ENCODE results near the gene CDH22.

Gene CDH22

DNA sequence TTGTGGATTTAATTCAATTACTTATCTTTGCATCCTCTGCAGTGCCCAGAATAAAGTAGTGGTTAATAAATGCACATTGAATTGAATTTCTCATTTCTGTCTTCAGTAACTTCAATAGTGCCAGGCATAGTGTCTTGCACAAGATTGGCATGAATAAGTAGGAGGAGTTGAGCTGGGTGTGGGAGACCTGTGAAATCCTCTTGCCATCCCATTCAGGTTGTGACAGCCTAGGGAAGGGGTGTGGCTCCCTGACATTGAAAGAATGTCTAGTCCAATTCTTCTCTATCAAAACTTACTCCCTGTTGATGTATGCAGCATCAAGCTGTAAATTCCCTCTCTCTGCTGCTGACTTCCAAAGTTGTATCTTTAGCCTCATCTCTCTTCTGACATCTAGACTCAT lies 73.2 kb downstream of the CDH22 start:
- DNase-seq, result no peak

DNA sequence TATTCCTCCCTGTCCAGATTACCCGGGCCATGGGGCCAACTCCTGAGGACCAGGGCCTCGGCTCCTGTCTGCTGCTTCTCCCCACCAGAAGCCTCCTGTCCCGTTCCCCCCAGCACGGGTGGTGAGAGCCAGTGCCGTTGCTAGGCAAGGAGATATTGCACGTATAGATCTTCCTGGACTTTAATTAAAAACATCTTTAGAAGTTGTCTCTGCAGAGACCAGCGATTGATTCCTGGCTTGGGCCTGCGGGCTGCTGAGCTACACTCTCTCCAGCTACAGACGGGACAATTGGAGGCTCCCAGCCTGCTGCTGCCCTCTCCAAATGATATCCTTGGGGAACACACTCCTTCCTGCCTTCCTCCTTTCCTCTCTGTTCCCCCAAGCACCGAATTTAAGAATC lies 74.6 kb downstream of the CDH22 start:
- no peak for DNase-seq

DNA sequence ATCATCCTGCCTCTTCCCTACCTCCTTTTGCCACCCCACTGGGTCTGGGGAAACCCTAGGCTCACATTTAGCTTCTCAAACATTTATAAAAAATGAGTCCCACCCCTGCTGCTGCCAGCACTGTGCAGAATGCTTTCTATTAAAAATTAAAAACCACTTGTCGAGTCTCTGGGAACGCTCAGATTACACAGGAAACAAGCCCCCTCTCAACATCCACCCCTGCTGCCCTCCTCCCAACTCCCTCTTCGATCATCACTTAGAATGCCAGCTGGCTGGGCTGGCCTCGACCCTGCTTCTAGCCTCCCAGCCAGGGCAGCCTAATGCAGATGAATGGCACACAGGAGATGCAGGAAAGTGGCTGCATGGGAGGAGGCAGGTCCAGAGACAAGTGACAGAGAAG lies 75.8 kb downstream of the CDH22 start:
- DNase-seq, result no peak

DNA sequence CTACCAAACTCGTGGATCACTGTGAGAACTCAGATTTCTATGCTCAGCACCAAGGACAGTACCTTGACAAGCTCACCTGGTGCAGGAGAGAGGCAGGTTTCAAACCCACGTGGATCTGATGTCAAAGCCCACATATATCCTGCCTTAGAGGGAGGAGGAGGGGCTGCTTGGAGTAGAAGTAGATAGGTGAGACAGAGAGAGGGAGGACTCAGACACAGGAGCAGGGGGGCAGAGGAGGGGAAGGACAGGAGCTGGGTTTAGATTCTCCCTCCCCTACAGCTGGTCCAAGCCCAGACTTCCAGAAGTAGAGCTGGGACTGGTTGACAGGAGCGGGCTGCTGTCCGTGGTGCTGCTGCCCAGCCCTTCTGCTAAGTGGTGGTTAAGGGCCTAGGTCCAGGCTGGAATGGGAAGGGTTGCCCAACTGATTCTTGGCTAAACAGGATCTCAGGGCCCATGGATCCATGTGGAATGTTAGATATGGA lies 77.5 kb downstream of the CDH22 start:
- DNase-seq, result no peak

DNA sequence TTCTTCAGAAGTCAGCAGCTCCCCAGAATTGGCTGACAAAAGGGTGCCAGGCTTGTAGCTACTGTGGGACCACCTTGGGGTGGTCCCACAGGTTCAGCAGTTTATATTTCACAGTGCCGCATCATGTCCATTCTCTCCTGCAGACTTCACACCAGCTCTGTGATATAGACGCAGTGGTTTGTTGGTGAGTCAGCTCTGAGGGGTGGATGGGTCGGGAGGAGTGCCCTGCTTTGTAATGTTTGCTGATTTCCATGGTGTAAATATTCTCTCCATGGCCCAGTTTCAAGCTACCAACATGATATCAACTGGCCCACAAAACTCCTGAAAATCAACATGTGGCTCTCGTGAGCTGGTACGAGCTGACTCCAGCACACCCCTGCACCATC lies 78.2 kb downstream of the CDH22 start:
- DNase-seq, result no peak

DNA sequence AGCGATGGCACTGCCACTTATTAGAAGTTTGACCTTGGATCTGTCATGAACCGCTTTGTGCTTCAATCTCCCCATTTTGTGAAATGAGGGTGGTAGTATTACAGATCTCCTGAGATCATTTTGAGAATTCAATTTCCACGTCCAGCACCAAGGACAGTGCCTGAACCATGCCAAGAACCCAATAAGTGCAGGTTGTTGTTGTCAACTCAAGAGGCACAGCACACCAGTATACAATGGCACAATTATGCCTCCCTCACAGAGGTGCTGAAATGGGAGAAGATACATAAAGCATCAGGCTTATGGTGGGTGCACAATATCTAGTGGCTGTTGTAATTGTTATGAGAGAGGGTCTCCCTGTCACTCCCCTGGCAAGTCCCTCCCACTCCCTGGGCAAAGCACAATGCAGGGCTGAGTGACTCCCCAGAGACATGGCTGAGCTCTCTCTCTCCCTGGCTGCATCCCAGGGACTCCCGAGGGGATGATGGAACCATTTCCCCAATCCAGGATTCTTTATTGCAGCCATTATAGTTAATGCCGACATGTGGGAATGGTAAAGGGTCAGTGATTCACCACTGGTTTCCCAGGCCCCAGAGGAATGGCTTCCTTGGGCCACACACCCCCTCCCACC lies 78.7 kb downstream of the CDH22 start:
- DNase-seq, result no peak

DNA sequence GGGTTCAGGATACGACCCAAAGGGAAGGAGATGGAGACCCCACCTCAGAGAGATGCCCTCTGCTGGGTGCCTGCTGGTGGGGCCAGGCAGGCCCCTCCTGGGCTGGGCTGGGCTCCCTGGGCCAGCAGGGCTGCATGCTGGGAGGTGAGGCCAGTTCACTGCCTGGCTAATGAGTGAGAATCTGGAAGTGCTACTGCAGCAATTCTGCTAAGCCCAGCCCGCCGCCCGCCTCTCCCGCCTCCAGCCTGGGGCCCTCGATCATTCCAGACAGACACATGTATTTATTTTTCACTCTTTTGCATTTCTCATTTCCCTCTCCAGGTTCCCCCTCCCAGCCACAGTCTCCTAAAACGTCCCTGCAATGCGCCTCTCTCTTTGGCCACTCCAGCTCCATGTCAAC lies 79.6 kb downstream of the CDH22 start:
- DNase-seq, result no peak

DNA sequence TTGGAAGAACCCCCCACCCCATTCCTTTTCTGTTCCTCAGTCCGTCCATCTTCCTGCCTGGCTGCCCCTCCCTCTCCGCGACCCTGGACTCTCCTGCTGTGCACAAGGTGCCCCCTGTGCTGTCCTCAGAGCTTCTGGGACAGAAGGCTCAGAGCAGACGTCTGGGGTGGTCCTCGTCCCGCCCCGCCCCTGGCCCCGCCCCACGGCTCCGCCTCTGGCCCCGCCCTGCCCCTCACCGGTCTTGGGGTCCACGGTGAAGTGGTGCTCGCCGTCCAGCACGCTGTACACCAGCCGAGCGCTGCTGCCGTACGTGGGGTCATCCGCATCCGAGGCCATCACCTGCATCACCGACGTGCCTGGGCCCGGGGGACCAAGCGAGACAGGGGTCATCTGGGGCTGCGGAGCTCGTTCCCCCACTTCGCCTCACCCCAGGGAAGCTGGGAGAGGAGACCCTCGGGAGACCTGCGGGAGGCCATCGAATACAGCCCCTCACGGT lies 81.0 kb downstream of the CDH22 start:
- no peak for DNase-seq

DNA sequence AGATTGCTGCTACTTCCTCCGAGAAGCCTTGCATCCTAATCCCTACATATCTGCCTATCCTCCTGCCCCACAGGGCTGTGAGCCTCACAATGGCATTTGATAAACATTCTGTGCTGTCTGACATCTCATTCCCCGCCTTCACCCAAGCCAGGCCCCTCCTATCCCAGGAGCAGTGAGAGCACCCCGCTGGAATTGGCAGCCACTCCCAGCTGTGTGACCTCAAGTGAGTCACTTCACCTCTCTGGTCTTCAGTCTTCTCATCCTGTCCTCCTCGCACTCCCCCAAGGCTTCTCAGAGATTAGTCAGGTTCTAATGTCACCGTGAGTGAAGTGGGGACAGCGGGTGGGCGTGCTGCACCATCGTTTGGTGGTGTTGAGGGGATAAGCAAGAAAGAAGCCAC lies 81.7 kb downstream of the CDH22 start:
- DNase-seq, result no peak

DNA sequence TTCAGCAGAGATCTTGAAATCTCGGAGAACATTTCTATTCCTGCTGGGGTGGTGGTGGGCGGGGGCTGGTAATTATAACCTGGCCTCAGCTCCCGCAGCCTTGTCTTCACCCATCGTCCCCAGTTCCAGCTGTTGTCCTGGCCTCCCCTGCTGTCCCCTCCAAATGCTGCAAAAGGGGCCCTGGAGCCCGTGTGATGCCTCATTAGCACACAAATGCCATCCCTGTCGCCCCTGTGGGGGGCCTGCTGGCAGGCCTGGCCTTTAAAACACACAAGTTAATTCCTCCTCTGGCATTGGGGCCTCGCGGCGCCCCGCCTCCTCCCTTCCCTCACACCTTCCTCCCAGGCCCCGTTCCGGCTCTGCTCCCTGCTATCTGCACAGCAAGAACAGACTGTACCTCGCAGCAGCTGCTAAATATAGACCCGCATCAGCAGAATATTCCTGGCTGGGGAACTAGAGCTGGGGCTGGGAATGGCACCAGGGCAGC lies 85.7 kb downstream of the CDH22 start:
- DNase-seq, result no peak

DNA sequence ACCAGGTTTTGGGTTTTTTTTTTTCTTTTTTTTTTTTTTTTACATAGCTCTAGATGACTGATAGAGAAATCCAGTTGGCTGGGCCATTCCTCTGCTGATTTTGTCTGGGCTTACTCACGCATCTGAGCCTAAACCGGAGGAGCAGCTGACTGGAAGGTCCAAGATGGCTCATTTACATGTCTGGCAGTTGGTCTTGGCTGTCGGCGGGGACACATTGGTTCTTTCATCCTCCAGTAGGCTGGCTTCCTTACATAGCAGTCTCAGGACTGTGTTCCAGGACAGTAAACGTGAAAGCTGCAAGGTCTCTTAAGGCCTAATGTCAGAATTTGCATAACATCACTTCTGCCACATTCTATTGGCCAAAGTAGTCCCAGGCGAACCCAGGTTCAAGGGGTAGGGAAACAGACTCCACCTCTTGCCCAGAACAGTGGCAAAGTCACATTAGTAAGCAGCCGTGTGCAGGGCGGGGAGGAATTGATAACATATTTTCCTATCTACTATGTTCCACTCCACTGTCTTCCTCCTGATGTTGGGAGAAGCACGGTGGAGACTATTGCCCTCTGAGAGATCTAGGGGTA lies 87.0 kb downstream of the CDH22 start:
- DNase-seq, result no peak

DNA sequence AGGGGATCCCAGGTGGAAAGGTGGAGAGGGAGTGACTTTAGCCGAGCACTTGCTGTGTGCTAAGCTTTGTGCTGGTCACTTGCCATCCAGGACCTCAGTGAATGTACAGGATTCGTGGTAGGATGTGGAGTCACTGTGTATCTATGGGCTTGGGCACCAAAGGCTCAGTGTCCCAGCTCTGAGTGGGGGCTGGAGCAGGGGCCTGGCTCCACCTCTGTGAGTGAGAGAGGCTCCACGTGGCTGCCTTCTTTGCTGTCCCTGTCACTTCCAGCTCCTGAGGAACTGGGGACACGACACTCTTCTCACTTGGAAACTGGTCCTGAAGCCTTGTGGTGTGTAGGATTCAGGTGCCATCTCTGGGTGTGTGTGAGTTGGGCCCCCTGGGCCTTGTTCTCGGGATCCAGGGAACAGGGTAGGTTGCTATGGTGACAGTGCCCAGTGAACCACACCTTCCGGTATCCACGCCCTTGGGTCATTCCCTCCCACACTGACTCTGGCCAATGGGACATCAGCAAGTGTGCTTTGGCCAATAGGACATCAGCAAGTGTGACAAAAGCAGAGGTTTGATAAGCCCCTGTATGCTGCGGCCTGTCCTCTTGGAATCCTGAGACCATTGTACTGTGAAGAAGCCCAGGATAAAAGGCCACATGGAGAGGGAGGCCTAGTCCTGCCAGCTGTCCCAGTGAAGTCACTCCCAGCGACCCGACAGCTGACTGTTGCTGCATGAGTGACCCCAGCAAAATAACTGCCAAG lies 87.7 kb downstream of the CDH22 start:
- no peak for DNase-seq

DNA sequence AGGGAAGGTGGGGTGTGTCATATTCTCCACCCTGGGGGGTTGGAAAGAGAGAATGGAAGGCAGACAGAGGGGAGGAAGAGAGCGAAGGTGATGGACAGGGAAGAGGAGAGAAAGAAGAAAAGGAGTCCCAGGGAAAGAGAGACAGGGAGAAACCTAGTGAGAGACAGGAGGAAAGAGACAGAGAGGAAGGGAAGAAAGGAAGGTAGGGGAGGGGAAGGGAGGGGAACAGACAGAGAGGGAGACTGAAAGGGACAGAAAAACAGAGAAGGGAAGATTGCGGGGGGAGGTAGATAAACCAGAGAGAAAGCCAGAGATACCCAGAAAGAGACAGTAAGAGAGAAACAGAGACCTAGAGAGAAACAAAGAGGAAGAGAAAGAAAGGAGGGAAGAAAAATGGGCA lies 88.4 kb downstream of the CDH22 start:
- no peak for DNase-seq

DNA sequence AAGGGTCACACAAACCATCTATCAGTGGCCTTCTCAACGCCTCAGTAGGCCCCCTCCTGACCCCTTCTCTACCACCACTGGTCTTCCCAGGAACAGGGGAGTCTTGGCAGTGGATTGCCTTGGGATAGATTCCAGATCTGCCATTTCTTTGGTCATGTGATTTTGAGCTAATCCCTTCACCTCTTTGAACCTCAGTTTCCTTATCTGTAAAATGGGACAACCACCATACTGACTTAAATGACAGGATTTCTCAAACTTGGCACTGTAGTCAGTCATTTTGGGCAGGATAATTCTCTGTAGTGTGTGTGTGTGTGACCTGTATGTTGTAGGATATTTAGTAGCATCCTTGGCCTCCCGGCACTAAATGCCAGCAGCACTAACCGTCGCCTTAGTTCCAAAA lies 89.1 kb downstream of the CDH22 start:
- DNase-seq, result no peak

DNA sequence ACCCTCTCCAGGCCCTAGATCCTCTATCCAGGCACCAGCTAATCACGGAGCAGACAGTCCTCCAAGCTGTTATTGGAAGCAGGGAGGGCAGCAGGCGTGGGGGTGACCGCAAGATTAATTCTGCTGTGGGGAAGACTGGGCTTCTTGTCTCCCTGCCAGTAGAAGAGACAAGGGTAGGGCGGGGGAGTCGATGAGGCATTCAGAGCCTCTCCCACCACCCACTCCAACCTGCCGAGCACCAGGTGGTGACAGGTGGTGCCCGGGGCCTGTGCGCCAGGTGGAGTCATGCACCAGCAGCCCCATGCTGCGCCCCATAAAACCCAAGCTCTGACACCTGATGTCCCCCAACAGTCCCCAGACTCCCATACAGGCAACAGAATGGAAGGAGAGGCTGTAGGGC lies 89.6 kb downstream of the CDH22 start:
- DNase-seq, result no peak

DNA sequence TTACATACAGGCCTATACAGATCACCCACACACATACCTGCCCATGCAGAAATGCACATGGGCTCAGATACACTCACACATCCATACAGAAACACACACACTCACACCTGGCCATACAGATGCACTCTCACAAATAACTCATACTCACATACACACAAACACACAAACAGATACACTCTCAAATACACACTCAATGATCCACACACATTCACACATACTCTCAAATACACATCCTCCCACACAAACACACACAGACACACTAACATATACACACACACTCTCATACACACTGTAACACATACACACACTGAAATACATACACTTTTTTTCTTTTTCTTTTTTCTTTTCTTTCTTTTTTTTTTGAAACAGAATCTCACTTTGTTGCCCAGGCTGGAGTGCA lies 90.7 kb downstream of the CDH22 start:
- DNase-seq, result no peak

DNA sequence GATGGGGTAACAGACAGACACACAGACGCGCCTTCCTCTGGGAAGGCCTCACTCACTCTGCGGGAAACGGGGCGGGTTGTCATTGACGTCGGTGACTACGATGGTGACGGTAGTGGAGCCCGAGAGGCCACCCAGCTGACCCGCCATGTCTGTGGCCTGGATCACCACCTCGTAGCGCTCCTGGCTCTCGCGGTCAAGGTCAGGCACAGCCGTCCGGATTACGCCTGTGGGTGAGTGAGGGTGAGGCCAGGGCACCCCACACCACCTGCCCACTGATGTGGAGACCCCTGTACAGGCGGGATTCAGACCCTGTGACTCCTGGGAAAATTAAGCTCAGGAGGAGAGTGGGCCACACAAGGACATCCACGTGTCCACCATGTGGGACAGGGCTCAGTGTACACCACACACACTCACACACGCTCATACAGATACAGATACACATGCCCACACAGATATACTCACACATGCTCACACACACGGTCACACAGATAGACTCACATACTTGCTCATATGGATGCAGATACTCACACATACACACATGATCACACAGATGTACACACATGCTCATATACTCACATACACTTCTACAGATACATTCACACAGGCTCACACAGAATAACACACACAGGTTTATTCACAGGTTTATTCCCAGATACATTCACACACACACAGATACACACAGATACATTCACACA lies 91.4 kb downstream of the CDH22 start:
- DNase-seq, result no peak

DNA sequence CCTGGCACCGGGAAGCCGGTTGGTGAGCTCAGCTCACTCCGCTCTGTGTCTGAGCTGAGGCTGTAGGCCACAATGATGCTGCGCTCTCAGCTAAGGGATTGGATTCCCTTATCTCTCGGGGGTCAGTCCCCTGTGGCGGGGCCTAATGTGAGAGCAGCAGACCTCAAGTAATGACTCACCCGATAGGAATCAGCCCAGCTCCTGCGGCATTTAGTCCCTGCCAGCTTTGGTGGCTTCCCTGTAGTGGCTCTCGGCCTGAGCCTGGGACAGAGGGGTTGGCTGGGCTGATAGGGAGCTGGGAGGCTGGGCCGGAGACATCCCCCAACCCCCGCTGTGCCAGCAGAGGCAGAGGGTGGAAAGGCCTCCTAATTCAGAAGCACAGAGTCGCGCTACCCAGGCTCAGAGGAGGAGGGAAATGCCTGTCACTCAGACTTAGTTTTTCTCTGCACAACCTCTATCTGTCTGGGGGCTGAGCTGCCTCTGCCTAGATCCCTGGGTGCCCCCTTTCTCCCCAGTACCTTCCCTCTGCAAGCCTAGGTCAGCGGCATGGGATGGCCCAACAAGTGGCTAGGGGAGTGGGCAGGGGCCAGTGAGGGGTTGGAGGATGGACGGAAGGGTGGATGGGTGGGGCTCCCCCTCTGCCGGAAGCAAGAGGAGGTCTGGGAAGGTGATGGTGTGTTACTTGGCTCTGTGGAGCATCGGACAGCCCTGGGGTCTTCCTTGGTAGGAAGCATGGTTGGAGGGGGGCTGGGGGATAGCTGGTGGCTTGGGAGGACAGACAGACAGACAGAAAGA lies 92.2 kb downstream of the CDH22 start:
- DNase-seq, result no peak

DNA sequence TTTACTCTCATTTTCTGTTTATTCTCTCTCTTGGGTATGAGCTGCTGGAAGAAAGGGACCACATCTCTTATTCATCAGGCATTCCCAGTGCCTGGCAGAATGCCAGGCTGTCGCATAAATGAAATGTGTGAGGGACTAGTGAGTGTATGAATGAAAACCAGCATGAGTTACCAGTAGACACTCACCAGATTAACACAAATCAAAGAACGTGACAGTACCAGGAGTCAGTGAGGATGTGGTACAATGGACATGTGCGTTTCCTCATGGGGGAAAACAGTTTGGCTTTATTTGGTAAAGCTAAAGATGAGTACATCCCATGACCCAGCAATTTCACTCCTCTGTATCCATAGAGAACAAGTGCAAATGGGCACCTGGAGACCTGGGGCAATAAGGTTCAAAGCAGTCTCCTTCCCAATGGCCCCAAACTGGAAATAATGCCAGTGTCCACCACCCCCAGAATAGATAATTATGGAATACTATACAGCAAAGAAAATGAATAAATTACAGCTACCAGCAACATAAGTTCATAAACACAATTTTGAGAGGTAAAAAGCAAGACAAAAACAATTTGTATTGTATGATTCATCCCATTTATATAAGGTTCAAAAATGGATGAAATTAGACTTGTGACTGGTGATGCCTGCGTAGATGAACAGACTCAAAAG lies 93.3 kb downstream of the CDH22 start:
- DNase-seq, result no peak

DNA sequence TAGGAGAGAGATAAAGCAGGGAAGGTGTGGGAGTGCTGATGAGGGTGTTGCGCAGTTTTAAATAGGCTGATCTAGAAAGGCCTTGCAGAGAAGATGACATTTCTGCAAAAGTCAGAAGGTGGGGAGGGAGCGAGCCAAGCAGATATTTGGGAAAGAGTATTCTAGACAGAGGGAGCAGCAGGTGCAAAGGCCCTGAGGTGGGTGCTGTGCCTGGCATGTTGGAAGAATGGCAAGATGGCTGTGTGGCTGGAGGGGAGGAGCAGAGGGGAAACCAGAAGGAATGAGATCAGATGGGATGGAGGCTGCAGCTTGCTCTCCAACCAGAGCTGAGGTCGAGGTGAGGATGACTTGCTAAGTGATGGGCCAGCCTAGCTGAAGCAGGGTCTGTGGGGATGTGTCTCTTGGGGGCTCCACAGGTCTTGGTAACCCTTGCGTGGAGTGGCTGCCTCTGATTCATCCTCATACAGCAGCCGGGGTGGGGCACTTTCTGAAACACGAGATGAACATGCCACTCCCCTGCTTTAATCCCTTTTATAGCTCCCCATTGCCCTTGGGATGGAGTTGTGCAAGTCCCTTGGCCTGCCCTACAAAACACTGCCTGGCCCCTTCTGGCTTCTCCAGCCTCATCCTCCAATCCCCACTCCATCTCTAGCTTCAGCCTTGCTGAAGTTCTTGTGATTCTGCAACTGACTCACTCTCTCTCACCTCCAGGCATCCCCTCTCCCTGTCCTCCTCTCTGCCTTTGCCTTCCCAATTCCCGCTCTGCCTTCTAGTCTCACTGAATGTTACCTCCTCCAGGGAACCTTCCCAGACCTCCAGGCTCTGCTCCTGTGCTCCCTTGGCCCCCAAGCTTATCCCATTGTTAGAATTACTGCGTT lies 94.1 kb downstream of the CDH22 start:
- no peak for DNase-seq

DNA sequence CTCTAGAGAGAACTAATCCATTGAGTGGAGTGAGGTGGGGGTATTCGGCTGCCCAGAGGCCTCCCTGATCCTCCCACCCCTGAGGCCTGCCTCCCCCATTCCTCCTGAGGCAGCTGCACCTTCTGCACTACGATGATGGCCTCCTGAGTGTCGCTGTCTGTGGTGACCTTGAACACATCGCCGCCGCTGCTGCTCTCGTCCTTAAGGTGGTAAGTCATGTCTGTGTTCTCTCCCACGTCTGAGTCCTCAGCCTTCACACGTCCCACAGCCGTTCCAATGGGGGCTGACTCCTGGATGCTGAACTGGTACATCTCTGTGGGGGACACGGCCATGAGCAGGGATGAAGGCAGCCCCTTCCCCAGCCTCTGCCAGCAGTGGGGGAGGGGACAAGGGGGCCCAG lies 95.4 kb downstream of the CDH22 start:
- DNase-seq, result no peak

All from activated effector memory CD4-positive, alpha-beta T cell treated with anti-CD3 and anti-CD28 coated beads, Interleukin-2, amount 50 U/mL, for 16 hours (primary cell).